ENCODE results near the gene FRAS1. TPM values are rescaled to one million over a fixed set of nuclear protein-coding genes. Genes with fewer than 3 reads are reported as not detected.

Gene FRAS1
- total and polyA plus RNA-seq, 5 donors from 2014 or later: not detected

- Mint-ChIP-seq H3K4me1 (peaks cover 0 to 2% (median 0%) of the 10 kb centered on the region in 4 donors), H3K9me3 (peaks cover 0 to 2% (median 0%) of the 10 kb centered on the region in 7 donors), H3K27me3 (peaks cover 7% of the 10 kb centered on the region), H3K36me3 (no peaks in the 10 kb centered on the region), H3K4me3 (no peak overlapping the region), H3K27ac (no peak overlapping the region)
- Histone ChIP-seq H3K4me3 (ENCODE audit: low read depth, low read length) (no peak overlapping the region), H3K4me1 (ENCODE audit: control insufficient read depth, insufficient read depth, low read length, poor library complexity, severe bottlenecking) (no peaks in the 10 kb centered on the region), H3K27me3 (ENCODE audit: control insufficient read depth, insufficient read depth, low read length) (no peaks in the 10 kb centered on the region), H3K36me3 (ENCODE audit: control insufficient read depth, insufficient read depth, low read length) (no peaks in the 10 kb centered on the region), H3K27ac (ENCODE audit: insufficient read depth, low read length, poor library complexity, severe bottlenecking) (no peak overlapping the region), H3K9me3 (ENCODE audit: control insufficient read depth in 2 of 2, low read length in 2 of 2) (no peaks in the 10 kb centered on the region)
- no peak for DNase-seq
- no peak for ATAC-seq (ENCODE audit: low read depth in 2 of 2)
Measured at GRCh38 chr4:78342125-78342524, 285.0 kb downstream of the FRAS1 start.

GRCh38 chr4:78343682-78344081 lies 286.6 kb downstream of the FRAS1 start:
- H3K27ac Mint-ChIP-seq: peak overlapping the region in 1 of 3 donors; percentile 39
- DNase-seq: no peak
- no peaks in the 10 kb centered on the region for H3K36me3 ChIP-seq (ENCODE audit: control insufficient read depth, insufficient read depth, low read length)
- H3K9me3 Mint-ChIP-seq: peaks cover 0 to 2% (median 0%) of the 10 kb centered on the region in 7 donors
- no peak overlapping the region for H3K4me3 Mint-ChIP-seq
- H3K9me3 ChIP-seq (ENCODE audit: control insufficient read depth in 2 of 2, low read length in 2 of 2): no peaks in the 10 kb centered on the region
- no peak for ATAC-seq (ENCODE audit: low read depth in 2 of 2)
- no peak overlapping the region for H3K4me3 ChIP-seq (ENCODE audit: low read depth, low read length)
- no peaks in the 10 kb centered on the region for H3K27me3 ChIP-seq (ENCODE audit: control insufficient read depth, insufficient read depth, low read length)
- H3K4me1 ChIP-seq (ENCODE audit: control insufficient read depth, insufficient read depth, low read length, poor library complexity, severe bottlenecking): no peaks in the 10 kb centered on the region
- peaks cover 0 to 2% (median 0%) of the 10 kb centered on the region in 4 donors for H3K4me1 Mint-ChIP-seq
- H3K27me3 Mint-ChIP-seq: no peaks in the 10 kb centered on the region
- H3K27ac ChIP-seq (ENCODE audit: insufficient read depth, low read length, poor library complexity, severe bottlenecking): no peak overlapping the region
- no peaks in the 10 kb centered on the region for H3K36me3 Mint-ChIP-seq

GRCh38 chr4:78345237-78345636 lies 288.1 kb downstream of the FRAS1 start:
- Histone ChIP-seq H3K4me1 (ENCODE audit: control insufficient read depth, insufficient read depth, low read length, poor library complexity, severe bottlenecking) (no peaks in the 10 kb centered on the region), H3K4me3 (ENCODE audit: low read depth, low read length) (no peak overlapping the region), H3K9me3 (ENCODE audit: control insufficient read depth in 2 of 2, low read length in 2 of 2) (no peaks in the 10 kb centered on the region), H3K36me3 (ENCODE audit: control insufficient read depth, insufficient read depth, low read length) (no peaks in the 10 kb centered on the region), H3K27ac (ENCODE audit: insufficient read depth, low read length, poor library complexity, severe bottlenecking) (no peak overlapping the region), H3K27me3 (ENCODE audit: control insufficient read depth, insufficient read depth, low read length) (no peaks in the 10 kb centered on the region)
- H3K27ac Mint-ChIP-seq: no peak overlapping the region
- no peak overlapping the region for H3K4me3 Mint-ChIP-seq
- ATAC-seq (ENCODE audit: low read depth in 2 of 2) (no peak), DNase-seq (no peak)
- H3K27me3 Mint-ChIP-seq: no peaks in the 10 kb centered on the region
- no peaks in the 10 kb centered on the region for H3K9me3 Mint-ChIP-seq
- H3K4me1 Mint-ChIP-seq: peaks cover 0 to 2% (median 0%) of the 10 kb centered on the region in 4 donors
- no peaks in the 10 kb centered on the region for H3K36me3 Mint-ChIP-seq

GRCh38 chr4:78346222-78346621 lies 289.1 kb downstream of the FRAS1 start:
- Histone ChIP-seq H3K27me3 (ENCODE audit: control insufficient read depth, insufficient read depth, low read length) (no peaks in the 10 kb centered on the region), H3K9me3 (ENCODE audit: control insufficient read depth in 2 of 2, low read length in 2 of 2) (no peaks in the 10 kb centered on the region), H3K36me3 (ENCODE audit: control insufficient read depth, insufficient read depth, low read length) (no peaks in the 10 kb centered on the region), H3K4me1 (ENCODE audit: control insufficient read depth, insufficient read depth, low read length, poor library complexity, severe bottlenecking) (no peaks in the 10 kb centered on the region), H3K4me3 (ENCODE audit: low read depth, low read length) (no peak overlapping the region), H3K27ac (ENCODE audit: insufficient read depth, low read length, poor library complexity, severe bottlenecking) (no peak overlapping the region)
- H3K4me1 Mint-ChIP-seq: no peaks in the 10 kb centered on the region
- no peaks in the 10 kb centered on the region for H3K36me3 Mint-ChIP-seq
- no peak overlapping the region for H3K27ac Mint-ChIP-seq
- no peak overlapping the region for H3K4me3 Mint-ChIP-seq
- no peaks in the 10 kb centered on the region for H3K9me3 Mint-ChIP-seq
- no peaks in the 10 kb centered on the region for H3K27me3 Mint-ChIP-seq
- DNase-seq (no peak), ATAC-seq (ENCODE audit: low read depth in 2 of 2) (no peak)

GRCh38 chr4:78347527-78347926 lies 290.4 kb downstream of the FRAS1 start:
- Mint-ChIP-seq H3K27me3 (no peaks in the 10 kb centered on the region), H3K4me3 (no peak overlapping the region), H3K9me3 (no peaks in the 10 kb centered on the region), H3K27ac (no peak overlapping the region), H3K4me1 (no peaks in the 10 kb centered on the region), H3K36me3 (no peaks in the 10 kb centered on the region)
- Histone ChIP-seq H3K27ac (ENCODE audit: insufficient read depth, low read length, poor library complexity, severe bottlenecking) (no peak overlapping the region), H3K27me3 (ENCODE audit: control insufficient read depth, insufficient read depth, low read length) (no peaks in the 10 kb centered on the region), H3K4me1 (ENCODE audit: control insufficient read depth, insufficient read depth, low read length, poor library complexity, severe bottlenecking) (no peaks in the 10 kb centered on the region), H3K4me3 (ENCODE audit: low read depth, low read length) (no peak overlapping the region), H3K36me3 (ENCODE audit: control insufficient read depth, insufficient read depth, low read length) (no peaks in the 10 kb centered on the region), H3K9me3 (ENCODE audit: control insufficient read depth in 2 of 2, low read length in 2 of 2) (no peaks in the 10 kb centered on the region)
- DNase-seq: no peak
- no peak for ATAC-seq (ENCODE audit: low read depth in 2 of 2)

GRCh38 chr4:78353921-78354320 lies 296.8 kb downstream of the FRAS1 start:
- Histone ChIP-seq H3K27me3 (ENCODE audit: control insufficient read depth, insufficient read depth, low read length) (no peaks in the 10 kb centered on the region), H3K4me3 (ENCODE audit: low read depth, low read length) (no peak overlapping the region), H3K27ac (ENCODE audit: insufficient read depth, low read length, poor library complexity, severe bottlenecking) (no peak overlapping the region), H3K36me3 (ENCODE audit: control insufficient read depth, insufficient read depth, low read length) (no peaks in the 10 kb centered on the region), H3K9me3 (ENCODE audit: control insufficient read depth in 2 of 2, low read length in 2 of 2) (no peaks in the 10 kb centered on the region), H3K4me1 (ENCODE audit: control insufficient read depth, insufficient read depth, low read length, poor library complexity, severe bottlenecking) (no peaks in the 10 kb centered on the region)
- Mint-ChIP-seq H3K36me3 (no peaks in the 10 kb centered on the region), H3K27me3 (peaks cover 5% of the 10 kb centered on the region), H3K27ac (no peak overlapping the region), H3K9me3 (peaks cover 0 to 1% (median 0%) of the 10 kb centered on the region in 7 donors), H3K4me3 (no peak overlapping the region), H3K4me1 (no peaks in the 10 kb centered on the region)
- DNase-seq (no peak), ATAC-seq (ENCODE audit: low read depth in 2 of 2) (no peak)

- no peaks in the 10 kb centered on the region for H3K36me3 ChIP-seq (ENCODE audit: control insufficient read depth, insufficient read depth, low read length)
- H3K27ac Mint-ChIP-seq: no peak overlapping the region
- DNase-seq (no peak), ATAC-seq (ENCODE audit: low read depth in 2 of 2) (no peak)
- H3K4me3 Mint-ChIP-seq: no peak overlapping the region
- no peaks in the 10 kb centered on the region for H3K27me3 ChIP-seq (ENCODE audit: control insufficient read depth, insufficient read depth, low read length)
- no peaks in the 10 kb centered on the region for H3K9me3 ChIP-seq (ENCODE audit: control insufficient read depth in 2 of 2, low read length in 2 of 2)
- no peaks in the 10 kb centered on the region for H3K4me1 Mint-ChIP-seq
- no peak overlapping the region for H3K27ac ChIP-seq (ENCODE audit: insufficient read depth, low read length, poor library complexity, severe bottlenecking)
- no peak overlapping the region for H3K4me3 ChIP-seq (ENCODE audit: low read depth, low read length)
- H3K9me3 Mint-ChIP-seq: peaks cover 0 to 2% (median 0%) of the 10 kb centered on the region in 7 donors
- peaks cover 10% of the 10 kb centered on the region for H3K27me3 Mint-ChIP-seq
- H3K36me3 Mint-ChIP-seq: no peaks in the 10 kb centered on the region
- H3K4me1 ChIP-seq (ENCODE audit: control insufficient read depth, insufficient read depth, low read length, poor library complexity, severe bottlenecking): no peaks in the 10 kb centered on the region
Measured at GRCh38 chr4:78354782-78355181, 297.7 kb downstream of the FRAS1 start.

GRCh38 chr4:78355306-78355705 lies 298.2 kb downstream of the FRAS1 start:
- no peaks in the 10 kb centered on the region for H3K27me3 ChIP-seq (ENCODE audit: control insufficient read depth, insufficient read depth, low read length)
- Mint-ChIP-seq H3K36me3 (no peaks in the 10 kb centered on the region), H3K4me1 (no peaks in the 10 kb centered on the region), H3K9me3 (peaks cover 0 to 2% (median 0%) of the 10 kb centered on the region in 7 donors), H3K27ac (no peak overlapping the region), H3K4me3 (no peak overlapping the region), H3K27me3 (peaks cover 10% of the 10 kb centered on the region)
- no peak overlapping the region for H3K27ac ChIP-seq (ENCODE audit: insufficient read depth, low read length, poor library complexity, severe bottlenecking)
- no peak overlapping the region for H3K4me3 ChIP-seq (ENCODE audit: low read depth, low read length)
- no peaks in the 10 kb centered on the region for H3K9me3 ChIP-seq (ENCODE audit: control insufficient read depth in 2 of 2, low read length in 2 of 2)
- no peaks in the 10 kb centered on the region for H3K4me1 ChIP-seq (ENCODE audit: control insufficient read depth, insufficient read depth, low read length, poor library complexity, severe bottlenecking)
- no peak for ATAC-seq (ENCODE audit: low read depth in 2 of 2)
- DNase-seq: no peak
- no peaks in the 10 kb centered on the region for H3K36me3 ChIP-seq (ENCODE audit: control insufficient read depth, insufficient read depth, low read length)

Measured in CD4-positive, CD25-positive, alpha-beta regulatory T cell (primary cell).